HEK293 (cell line): ENCODE results near the gene CDH22.
A peak's percentile ranks its signal among the peaks of the same experiment; 100 is the strongest.

ENCODE experiments used
- CTCF ChIA-PET: fragments of 350-600 bp; formaldehyde crosslinking; extraction: SDS; loops from one replicate; lab custom pipeline; 2021; ENCODE audit warnings: antibody characterized with exemption; lab: Yijun Ruan, JAX
- POLR2A ChIA-PET: fragments of 300-600 bp; formaldehyde crosslinking; extraction: SDS; loops from one replicate; lab custom pipeline; 2020; ENCODE audit warnings: antibody characterized with exemption, inconsistent platforms; lab: Yijun Ruan, JAX
- H3K27ac ChIP-seq: fragments of 200-500 bp; sonication (Bioruptor generic); 2 replicates; pipeline ENCODE4 v1.5.1; 2014; ENCODE audit warnings: low read depth, low read length, control low read depth, inconsistent platforms; ENCODE audit errors: extremely low read depth
- H3K36me3 ChIP-seq, 2 experiments: fragments of 200-500 bp in 1 of 2; sonication (Bioruptor generic) in 1 of 2; 1 replicate in 1 of 2; 2 replicates in 1 of 2; pipeline ENCODE4 v1.5.1; 2014 to 2017; ENCODE audit warnings: inconsistent platforms in 2 of 2, low read length in 2 of 2; ENCODE audit not compliant: control insufficient read depth in 2 of 2, insufficient read depth in 1 of 2
- H3K4me1 ChIP-seq: fragments of 200-500 bp; sonication (Bioruptor generic); 2 replicates; pipeline ENCODE4 v1.5.1; 2014; ENCODE audit warnings: mild to moderate bottlenecking, low read length, inconsistent platforms; ENCODE audit not compliant: control insufficient read depth, insufficient read depth
- H3K4me3 ChIP-seq: 2 replicates; pipeline ENCODE4 v1.5.1; 2011; ENCODE audit warnings: low read depth, mild to moderate bottlenecking, control low read depth, low read length, moderate library complexity
- H3K9me3 ChIP-seq: fragments of 200-500 bp; sonication (Bioruptor generic); 2 replicates; pipeline ENCODE4 v1.5.1; 2014; ENCODE audit warnings: low read depth, low read length, inconsistent platforms; ENCODE audit not compliant: control insufficient read depth, insufficient read depth
- FEZF1 ChIP-seq: fragments of 450-650 bp; formaldehyde crosslinking; IDR thresholded peaks from 2 replicates; pipeline ENCODE4 v1.5.1; 2016; ENCODE audit warnings: missing biosample characterization, missing genetic modification characterization
- GFI1B ChIP-seq: fragments of 450-650 bp; formaldehyde crosslinking; IDR thresholded peaks from 2 replicates; pipeline ENCODE4 v1.5.1; 2016; ENCODE audit warnings: missing biosample characterization, missing genetic modification characterization
- REST ChIP-seq: fragments of 450-650 bp; formaldehyde crosslinking; IDR thresholded peaks from 2 replicates; pipeline ENCODE4 v1.5.1; 2016; ENCODE audit warnings: missing biosample characterization, missing genetic modification characterization
- WT1 ChIP-seq: fragments of 450-650 bp; formaldehyde crosslinking; IDR thresholded peaks from 2 replicates; pipeline ENCODE4 v1.5.1; 2016; ENCODE audit warnings: missing biosample characterization, missing genetic modification characterization
- YY2 ChIP-seq: fragments of 450-650 bp; formaldehyde crosslinking; IDR thresholded peaks from 2 replicates; pipeline ENCODE4 v1.5.1; 2016; ENCODE audit warnings: missing biosample characterization, missing genetic modification characterization
- ZNF184 ChIP-seq: fragments of 450-650 bp; IDR thresholded peaks from 2 replicates; pipeline ENCODE4 v1.5.1; 2018; ENCODE audit warnings: missing biosample characterization, mild to moderate bottlenecking, missing genetic modification characterization
- ZNF26 ChIP-seq: fragments of 450-650 bp; formaldehyde crosslinking; IDR thresholded peaks from 2 replicates; pipeline ENCODE4 v1.5.1; 2016; ENCODE audit warnings: missing biosample characterization, missing genetic modification characterization
- ZNF362 ChIP-seq: fragments of 450-650 bp; formaldehyde crosslinking; IDR thresholded peaks from 2 replicates; pipeline ENCODE4 v1.5.1; 2016; ENCODE audit warnings: missing biosample characterization, missing genetic modification characterization
- ZNF510 ChIP-seq: fragments of 450-650 bp; formaldehyde crosslinking; IDR thresholded peaks from 2 replicates; pipeline ENCODE4 v1.5.1; 2018; ENCODE audit warnings: mild to moderate bottlenecking, missing genetic modification characterization, missing biosample characterization; ENCODE audit not compliant: insufficient replicate concordance
- ZNF521 ChIP-seq: fragments of 450-650 bp; formaldehyde crosslinking; IDR thresholded peaks from 2 replicates; pipeline ENCODE4 v1.5.1; 2017; ENCODE audit warnings: missing biosample characterization, mild to moderate bottlenecking, missing genetic modification characterization
- ZNF610 ChIP-seq: fragments of 450-650 bp; formaldehyde crosslinking; IDR thresholded peaks from 2 replicates; pipeline ENCODE4 v1.5.1; 2016; ENCODE audit warnings: missing biosample characterization, missing genetic modification characterization, borderline replicate concordance
- ZNF664 ChIP-seq: fragments of 450-650 bp; formaldehyde crosslinking; IDR thresholded peaks from 2 replicates; pipeline ENCODE4 v1.5.1; 2016; ENCODE audit warnings: missing biosample characterization, missing genetic modification characterization
- ZNF837 ChIP-seq: fragments of 450-650 bp; formaldehyde crosslinking; IDR thresholded peaks from 2 replicates; pipeline ENCODE4 v1.5.1; 2016; ENCODE audit warnings: missing biosample characterization, missing genetic modification characterization
- TF ChIP-seq, protein P1 (sequence below): fragments of 450-650 bp; formaldehyde crosslinking; IDR thresholded peaks from 2 replicates; pipeline ENCODE4 v1.5.1; 2016; ENCODE audit warnings: missing biosample characterization, missing genetic modification characterization

The CDH22 gene

DNA sequence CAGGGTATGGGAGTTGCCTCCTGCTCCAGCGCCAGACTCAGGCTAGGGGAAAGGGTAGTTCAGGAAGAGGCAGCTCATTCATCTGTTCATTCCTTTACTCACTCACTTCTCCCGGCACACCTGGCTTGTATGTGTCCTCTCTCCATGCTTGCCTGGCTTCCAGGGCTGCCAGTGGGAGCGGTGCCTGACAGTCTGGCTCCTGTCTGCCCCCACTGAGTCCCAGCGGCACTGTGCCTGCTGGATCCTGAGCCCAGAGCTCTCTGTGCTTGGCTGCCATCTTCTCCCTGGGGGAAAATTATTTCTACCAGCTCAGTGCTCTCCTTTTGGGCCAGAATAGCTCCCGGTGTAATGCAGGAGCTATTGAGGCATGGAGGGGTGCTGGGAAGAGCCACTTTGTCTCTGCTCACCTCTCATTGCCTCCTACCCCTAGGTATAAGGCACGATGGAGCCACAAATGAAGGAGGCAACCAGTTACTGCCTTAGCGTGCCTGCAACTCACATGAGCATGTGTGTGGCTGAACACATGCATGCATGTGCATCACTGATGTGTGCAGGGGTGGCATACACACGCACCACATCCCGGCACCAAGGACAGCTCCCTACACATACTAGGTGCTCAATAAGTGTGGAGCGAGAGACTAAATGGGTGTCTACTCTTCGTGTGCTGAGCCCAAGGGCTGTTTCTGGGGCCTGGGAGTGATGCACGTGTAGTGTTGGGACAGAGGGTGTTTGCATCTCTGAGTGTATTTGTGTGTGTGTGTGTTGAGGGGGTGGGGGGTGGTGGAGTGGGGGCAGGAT is 46.6 kb downstream of the CDH22 start:
- Histone ChIP-seq H3K4me3 (no peak overlapping the region), H3K27ac (no peak overlapping the region), H3K36me3 (no peaks in the 10 kb centered on the region), H3K4me1 (no peaks in the 10 kb centered on the region), H3K9me3 (no peaks in the 10 kb centered on the region)
- CTCF ChIA-PET: interaction anchor here (0.6 to 0.7 kb wide), 2 partner anchors 30 to 297 kb away, joined by 3 to 4 read pairs; no protein-coding TSS in a partner anchor
- TF ChIP-seq REST (tag by site-specific recombination) (peak; percentile 92), ZNF837 (tag by site-specific recombination) (no peak), GFI1B (tag by site-specific recombination) (no peak), ZNF664 (tag by site-specific recombination) (0 out of 2 replicates have a peak, but pooled peaks have one; percentile 52)
- POLR2A ChIA-PET: no interaction called here

- Histone ChIP-seq H3K9me3 (no peaks in the 10 kb centered on the region), H3K27ac (no peak overlapping the region), H3K4me3 (no peak overlapping the region), H3K36me3 (no peaks in the 10 kb centered on the region), H3K4me1 (no peaks in the 10 kb centered on the region)
- ChIA-PET POLR2A (no interaction called here), CTCF (interaction anchor here (0.6 kb wide), 1 partner anchor 296 kb away, joined by 3 read pairs; no protein-coding TSS in a partner anchor)
- no peak for TF ChIP-seq WT1 (tag by site-specific recombination)
- TF ChIP-seq GFI1B (tag by site-specific recombination): no peak
- TF ChIP-seq ZNF521 (tag by site-specific recombination): no peak
- TF ChIP-seq FEZF1 (tag by site-specific recombination): no peak
- no peak for TF ChIP-seq ZNF510 (tag by site-specific recombination)
- no peak for TF ChIP-seq YY2 (tag by site-specific recombination)
- no peak for TF ChIP-seq ZNF362 (tag by site-specific recombination)
- TF ChIP-seq, protein P1, sequence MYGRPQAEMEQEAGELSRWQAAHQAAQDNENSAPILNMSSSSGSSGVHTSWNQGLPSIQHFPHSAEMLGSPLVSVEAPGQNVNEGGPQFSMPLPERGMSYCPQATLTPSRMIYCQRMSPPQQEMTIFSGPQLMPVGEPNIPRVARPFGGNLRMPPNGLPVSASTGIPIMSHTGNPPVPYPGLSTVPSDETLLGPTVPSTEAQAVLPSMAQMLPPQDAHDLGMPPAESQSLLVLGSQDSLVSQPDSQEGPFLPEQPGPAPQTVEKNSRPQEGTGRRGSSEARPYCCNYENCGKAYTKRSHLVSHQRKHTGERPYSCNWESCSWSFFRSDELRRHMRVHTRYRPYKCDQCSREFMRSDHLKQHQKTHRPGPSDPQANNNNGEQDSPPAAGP (tag by site-specific recombination): no peak
Observed at GRCh38 chr20:46260936-46261454, 47.3 kb downstream of the CDH22 start.

DNA sequence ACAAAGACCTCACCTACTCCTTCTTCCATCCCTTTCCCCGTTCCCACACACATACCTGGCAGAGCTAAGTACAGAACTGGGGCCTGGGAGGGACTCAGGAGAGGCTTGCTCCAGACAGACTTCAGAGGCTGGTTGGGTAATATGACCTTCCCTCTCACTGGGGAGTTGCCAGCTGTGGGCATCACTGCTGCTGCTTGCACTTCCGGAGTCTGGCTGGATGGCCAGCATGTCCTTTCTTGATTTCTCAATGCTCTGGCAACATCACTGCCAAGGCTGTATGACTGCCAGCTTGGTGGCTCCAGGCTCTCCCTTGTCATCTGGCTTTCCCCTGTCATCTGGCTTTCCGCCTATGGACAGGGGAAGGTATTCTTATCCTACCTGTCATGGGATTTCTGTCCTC is 47.8 kb downstream of the CDH22 start:
- CTCF ChIA-PET: no interaction called here
- no peak overlapping the region for H3K27ac ChIP-seq
- H3K4me1 ChIP-seq: no peaks in the 10 kb centered on the region
- no peaks in the 10 kb centered on the region for H3K9me3 ChIP-seq
- no peaks in the 10 kb centered on the region for H3K36me3 ChIP-seq
- no peak overlapping the region for H3K4me3 ChIP-seq
- TF ChIP-seq ZNF610 (tag by site-specific recombination) (no peak), ZNF184 (tag by site-specific recombination) (no peak), ZNF26 (tag by site-specific recombination) (no peak)
- POLR2A ChIA-PET: no interaction called here
